NCI-H82 (cell line): ENCODE data around the gene XPO6.

Experiments
- DNase-seq: peaks from one replicate; lab custom pipeline; 2025; lab: John Stamatoyannopoulos, UW

Gene XPO6

DNA sequence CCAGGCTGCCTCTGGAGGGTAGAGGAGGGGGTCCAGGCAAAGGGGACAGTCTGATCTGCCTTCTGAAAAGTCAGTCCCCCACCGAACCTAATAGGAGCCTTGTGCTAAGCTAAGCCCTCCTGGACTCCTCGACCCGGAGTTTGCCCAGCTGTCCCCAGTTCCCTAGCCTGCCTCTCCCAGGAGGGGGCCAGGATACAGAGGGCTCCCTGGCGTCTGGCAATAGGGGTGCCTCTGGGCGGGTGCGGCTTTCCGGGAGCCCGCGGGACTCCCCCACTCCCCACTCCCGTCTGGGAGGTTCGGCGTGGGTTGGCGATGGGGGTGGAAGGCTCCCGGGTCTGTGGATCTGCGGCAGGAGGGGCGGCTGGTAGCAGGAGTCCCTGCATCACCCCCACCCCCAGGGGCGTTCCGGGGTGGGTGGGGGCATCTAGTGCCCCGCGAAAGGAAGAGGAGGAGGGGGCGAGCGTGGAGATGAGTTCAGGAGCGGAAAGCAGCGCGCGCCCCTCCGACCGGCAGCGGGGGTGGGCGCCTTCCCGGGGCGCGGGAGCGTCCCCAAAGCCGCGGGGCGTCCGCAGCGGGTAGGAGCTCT, 149.4 kb downstream of the XPO6 start:
- peak; percentile 22 for DNase-seq

DNA sequence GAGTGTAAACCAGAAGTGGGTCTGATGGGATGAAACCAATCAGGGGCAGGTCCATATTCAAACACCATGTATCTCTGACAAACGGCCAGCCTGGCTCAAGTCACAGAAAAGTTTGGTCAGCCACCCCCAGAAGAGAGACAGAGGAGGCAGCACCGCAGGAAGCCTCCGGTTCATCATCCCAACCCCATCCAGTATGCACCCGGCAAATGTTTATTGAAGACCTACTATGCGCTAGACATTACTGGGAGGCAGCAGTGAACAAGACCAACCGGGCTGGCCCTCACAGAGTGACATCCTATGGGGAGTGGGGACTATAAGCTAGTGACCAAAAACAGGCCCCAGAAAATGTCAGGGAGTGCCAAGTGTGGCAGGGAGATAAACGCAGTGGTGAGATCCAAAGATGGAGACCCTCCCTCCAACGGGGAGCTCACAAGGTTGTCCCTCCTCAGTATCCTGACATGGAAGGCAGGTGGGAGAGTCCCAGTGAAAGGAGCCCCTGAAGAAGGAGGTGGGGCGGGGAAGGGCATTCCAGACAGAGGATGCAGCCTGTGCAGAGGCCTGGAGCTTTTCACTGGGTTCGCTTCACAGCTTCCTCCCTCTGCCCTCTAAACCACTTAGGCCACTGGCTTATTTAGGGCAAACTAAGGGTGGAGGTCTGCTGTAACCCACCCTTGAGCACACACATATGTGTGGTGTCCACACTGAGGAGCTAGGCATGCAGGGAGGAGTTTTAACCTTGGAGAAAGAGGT, 150.2 kb downstream of the XPO6 start:
- DNase-seq, result no peak

- DNase-seq, result no peak
Observed at GRCh38 chr16:28059841-28060575, 151.8 kb downstream of the XPO6 start.

GRCh38 chr16:28058839-28059589, 152.8 kb downstream of the XPO6 start:
- no peak for DNase-seq

DNA sequence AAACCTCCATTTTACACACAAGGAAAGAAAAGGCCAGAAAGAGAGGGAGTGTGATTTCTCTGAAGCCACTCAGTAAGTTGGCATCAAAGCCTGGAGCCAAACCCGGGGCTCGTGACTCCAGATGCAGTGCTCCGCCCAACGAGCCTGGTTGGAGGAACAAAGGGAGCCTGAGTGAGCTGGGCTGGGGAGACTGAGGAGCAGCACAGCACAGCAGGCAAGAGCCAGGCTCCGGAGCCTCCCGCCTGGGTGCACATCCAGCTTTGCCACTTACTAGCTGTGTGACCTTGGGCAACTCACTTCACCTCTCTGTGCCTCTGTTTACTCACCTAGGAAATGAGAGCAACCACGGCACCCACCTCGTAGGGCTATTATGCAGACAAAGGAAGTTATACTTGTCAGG, 153.8 kb downstream of the XPO6 start:
- no peak for DNase-seq

DNA sequence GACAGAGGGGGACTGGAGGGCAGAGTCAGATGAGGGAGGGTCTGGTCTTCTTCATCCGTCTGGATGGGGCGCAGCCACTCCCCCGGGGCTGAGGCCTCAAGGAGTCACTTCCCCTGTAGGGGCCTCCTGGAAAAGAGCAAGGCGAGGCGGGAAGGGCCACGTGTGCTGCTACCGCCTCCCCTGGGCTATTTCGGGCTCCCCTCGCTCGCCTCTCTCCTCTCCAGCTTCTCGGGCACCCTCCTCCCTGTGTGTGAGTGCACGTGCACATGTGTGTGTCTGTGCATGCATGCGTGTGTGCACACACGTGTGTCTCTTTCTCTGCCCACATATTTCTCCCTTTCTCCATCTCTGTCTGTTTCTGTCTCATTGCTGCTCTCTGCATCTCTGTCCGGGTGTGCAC, 158.3 kb downstream of the XPO6 start:
- DNase-seq, result no peak

DNA sequence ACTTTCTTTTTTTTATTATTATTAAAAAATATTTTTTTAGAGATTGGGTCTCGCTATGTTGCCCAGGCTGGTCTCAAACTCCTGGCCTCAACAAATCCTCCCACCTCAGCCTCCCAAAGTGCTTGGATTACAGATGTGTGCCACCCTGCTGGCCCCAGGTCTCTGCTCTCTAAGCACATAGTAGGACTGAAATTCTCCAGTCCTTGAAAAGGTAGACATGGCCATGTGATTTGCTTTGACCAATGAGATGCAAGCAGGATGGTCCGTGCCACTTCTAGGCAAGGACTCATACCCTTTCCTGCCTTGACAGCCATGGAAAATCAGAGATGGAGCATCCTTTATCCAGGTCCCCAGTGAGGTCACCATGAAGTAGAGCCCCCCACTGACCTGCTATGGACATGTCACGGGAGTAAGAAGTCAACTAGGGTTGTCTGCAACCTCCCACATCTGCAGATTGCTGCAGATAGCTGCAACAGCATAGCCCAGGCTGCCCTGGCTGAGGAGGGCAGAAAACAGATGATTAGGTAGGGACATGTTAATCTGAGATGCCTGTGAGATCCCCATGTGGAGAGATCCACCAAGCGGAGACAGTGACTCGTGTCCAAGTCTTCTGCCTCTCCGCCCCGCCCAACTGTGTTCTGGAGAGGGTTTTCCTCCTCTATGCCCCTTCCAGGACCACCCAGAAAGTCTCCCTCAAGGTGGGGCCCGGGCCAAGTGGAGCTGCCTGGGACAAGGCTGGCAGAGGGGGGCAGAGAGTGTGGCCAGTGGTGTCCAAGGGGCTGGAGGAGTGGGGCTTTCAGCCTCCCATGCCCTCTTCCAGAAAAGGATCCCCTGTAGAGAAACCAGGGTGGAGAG, 159.3 kb downstream of the XPO6 start:
- DNase-seq, result no peak

- no peak for DNase-seq
Observed at GRCh38 chr16:28051486-28051885, 160.3 kb downstream of the XPO6 start.
